ENCODE results near the gene ZBTB16. TPM values are rescaled to one million over a fixed set of nuclear protein-coding genes. Genes with fewer than 3 reads are reported as not detected.

Gene ZBTB16, protein sequence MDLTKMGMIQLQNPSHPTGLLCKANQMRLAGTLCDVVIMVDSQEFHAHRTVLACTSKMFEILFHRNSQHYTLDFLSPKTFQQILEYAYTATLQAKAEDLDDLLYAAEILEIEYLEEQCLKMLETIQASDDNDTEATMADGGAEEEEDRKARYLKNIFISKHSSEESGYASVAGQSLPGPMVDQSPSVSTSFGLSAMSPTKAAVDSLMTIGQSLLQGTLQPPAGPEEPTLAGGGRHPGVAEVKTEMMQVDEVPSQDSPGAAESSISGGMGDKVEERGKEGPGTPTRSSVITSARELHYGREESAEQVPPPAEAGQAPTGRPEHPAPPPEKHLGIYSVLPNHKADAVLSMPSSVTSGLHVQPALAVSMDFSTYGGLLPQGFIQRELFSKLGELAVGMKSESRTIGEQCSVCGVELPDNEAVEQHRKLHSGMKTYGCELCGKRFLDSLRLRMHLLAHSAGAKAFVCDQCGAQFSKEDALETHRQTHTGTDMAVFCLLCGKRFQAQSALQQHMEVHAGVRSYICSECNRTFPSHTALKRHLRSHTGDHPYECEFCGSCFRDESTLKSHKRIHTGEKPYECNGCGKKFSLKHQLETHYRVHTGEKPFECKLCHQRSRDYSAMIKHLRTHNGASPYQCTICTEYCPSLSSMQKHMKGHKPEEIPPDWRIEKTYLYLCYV
- total RNA-seq, result 21.3 TPM

DNA sequence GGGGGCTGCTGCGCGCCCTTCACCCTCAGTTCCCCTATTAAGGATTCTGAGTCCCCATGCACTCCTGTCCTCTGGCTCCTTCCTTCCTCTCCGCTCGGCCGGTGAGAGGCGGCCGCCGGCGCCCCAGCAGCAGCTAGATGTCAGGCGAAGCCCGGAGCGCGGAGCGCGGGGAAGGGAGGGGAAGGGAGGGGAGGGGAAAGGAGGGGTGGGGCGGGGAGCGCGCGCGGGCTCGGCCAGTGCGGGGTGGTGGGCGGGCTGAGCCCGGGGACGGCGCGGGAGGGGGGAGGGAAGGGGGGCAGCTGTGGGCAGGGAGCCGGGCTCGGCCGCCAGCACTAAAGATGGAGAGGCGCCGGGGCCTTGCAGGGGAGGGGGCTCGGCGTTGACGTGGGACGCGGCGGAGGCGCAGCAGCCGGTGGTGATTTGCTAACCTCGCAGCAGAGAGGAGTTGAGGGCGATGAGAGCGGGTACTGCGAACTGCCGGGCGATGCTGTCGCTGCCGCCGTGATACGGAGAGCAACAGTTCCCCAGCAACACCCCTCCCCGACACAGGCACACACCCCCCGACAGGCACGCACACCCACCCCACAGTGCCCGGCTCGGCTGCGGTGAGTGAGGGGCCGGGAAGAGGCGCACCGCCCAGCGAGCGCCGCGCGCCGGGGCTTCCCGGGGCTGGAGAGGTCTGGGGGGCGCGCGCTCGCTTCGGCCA lies at the start of gene ZBTB16:
ZBTB16 (plus strand) TSS at position 434 of the 706 bp plus-strand sequence. CDS start 3,590 bp downstream, outside the sequence.

GRCh38 chr11:114295676-114296604 lies 236.4 kb downstream of the ZBTB16 start, which contains the start of gene NNMT:
TSS of gene NNMT (plus strand) at chr11:114296399. CDS start at chr11:114296557, 158 bp downstream.

Other genes starting within 250 kb of the ZBTB16 start
- 38.2 TPM for gene USP28, start 184.1 kb upstream of the ZBTB16 start, total RNA-seq
- not detected for gene HTR3B, start 154.9 kb upstream of the ZBTB16 start, total RNA-seq
- gene HTR3A, start 84.6 kb upstream of the ZBTB16 start, total RNA-seq, result 0.63 TPM
- gene NNMT, start 236.7 kb downstream of the ZBTB16 start, total RNA-seq, result 2.8 TPM